HG02571 (cell line): Measurements from ENCODE around the gene SLC12A2.

ENCODE experiments used
- ATAC-seq: cut with Tn5 transposase; IDR thresholded peaks from one replicate; pipeline ENCODE4 v1.9.1; 2021; ENCODE audit warnings: mild to moderate bottlenecking, moderate library complexity; ENCODE audit not compliant: unreplicated experiment

The SLC12A2 gene

GRCh38 chr5:128216860-128217531, 133.4 kb downstream of the SLC12A2 start:
- no peak for ATAC-seq

- no peak for ATAC-seq
Observed at GRCh38 chr5:128220841-128221240, 137.3 kb downstream of the SLC12A2 start.

GRCh38 chr5:128224336-128224735, 140.8 kb downstream of the SLC12A2 start:
- no peak for ATAC-seq

- no peak for ATAC-seq
Observed at GRCh38 chr5:128225245-128226030, 141.9 kb downstream of the SLC12A2 start.

- no peak for ATAC-seq
Observed at GRCh38 chr5:128228008-128228407, 144.4 kb downstream of the SLC12A2 start.

- no peak for ATAC-seq
Observed at GRCh38 chr5:128228521-128228920, 145.0 kb downstream of the SLC12A2 start.

- no peak for ATAC-seq
Observed at GRCh38 chr5:128234928-128235641, 151.5 kb downstream of the SLC12A2 start.

GRCh38 chr5:128236334-128236733, 152.8 kb downstream of the SLC12A2 start:
- no peak for ATAC-seq

- no peak for ATAC-seq
Observed at GRCh38 chr5:128237000-128237399, 153.4 kb downstream of the SLC12A2 start.

GRCh38 chr5:128237546-128237945, 154.0 kb downstream of the SLC12A2 start:
- no peak for ATAC-seq
